GM12865 (cell line): Measurements from ENCODE around the gene SUPT4H1.
A peak's percentile ranks its signal among the peaks of the same experiment; 100 is the strongest.

ENCODE experiments used
- DNase-seq: peaks from one replicate; pipeline ENCODE4 v3.0.0; 2010; ENCODE audit warnings: low read depth
- H3K4me3 ChIP-seq: 2 replicates; pipeline ENCODE4 v1.5.1; 2011; ENCODE audit warnings: mild to moderate bottlenecking, low read depth, low read length, control low read depth
- CTCF ChIP-seq: IDR thresholded peaks from 2 replicates; pipeline ENCODE4 v1.5.1; 2011; ENCODE audit warnings: low read length, control low read depth, low read depth, inconsistent platforms; ENCODE audit not compliant: insufficient read depth; ENCODE audit errors: missing control alignments

The SUPT4H1 gene

GRCh38 chr17:58328195-58329034 lies 23.6 kb downstream of the SUPT4H1 start, which contains the start of gene TSPOAP1:
TSPOAP1 (minus strand) TSS chr17:58328795; CDS start chr17:58327920, 875 bp downstream.
- peak; percentile 6 for TF ChIP-seq CTCF
- H3K4me3 ChIP-seq = peak within 1 kb of the TSS; percentile 94
- DNase-seq = peak; percentile 98

DNA sequence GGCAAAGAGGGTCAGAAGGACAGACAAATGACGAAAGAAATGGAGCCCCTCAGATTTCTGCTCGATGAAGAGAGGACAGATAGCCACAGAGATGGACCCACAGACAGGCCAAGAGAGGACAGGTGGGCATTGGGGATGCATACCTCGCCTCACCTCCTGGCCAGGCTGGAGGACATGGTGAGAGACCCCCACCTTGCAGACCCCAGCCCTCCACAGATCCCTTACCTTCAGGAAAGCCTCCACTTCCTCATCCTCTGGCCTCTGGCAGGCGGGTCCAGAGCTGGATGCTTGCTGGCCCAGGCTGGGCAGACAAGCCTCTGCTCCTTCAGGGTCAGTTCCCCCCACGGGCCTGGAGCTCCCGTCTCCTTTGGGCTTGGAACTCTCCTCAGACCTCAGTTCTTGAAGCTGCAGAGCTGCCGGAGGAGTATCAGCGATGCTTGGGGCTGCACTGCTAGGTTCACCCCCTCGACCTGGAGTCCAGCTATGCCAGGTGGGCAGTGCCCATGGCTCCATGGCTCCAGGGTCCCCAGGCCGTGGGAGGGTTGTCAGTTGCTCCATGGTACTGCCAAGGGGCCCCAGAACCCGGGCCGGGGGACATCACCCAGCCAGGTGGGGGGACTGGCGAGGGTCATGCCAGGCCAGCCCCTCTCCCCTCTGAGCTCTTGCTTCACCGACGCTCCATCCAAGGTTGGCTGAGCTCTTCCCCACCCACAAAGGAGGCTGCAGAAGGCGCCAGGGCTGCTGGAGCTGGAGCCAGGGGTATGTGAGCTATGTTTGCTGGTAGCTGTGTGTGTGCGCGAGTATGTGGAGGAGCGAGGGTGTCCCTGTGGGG lies 24.4 kb downstream of the SUPT4H1 start:
- peak overlapping the region; percentile 94 for H3K4me3 ChIP-seq
- no peak for TF ChIP-seq CTCF
- no peak for DNase-seq

GRCh38 chr17:58326609-58327362 lies 25.2 kb downstream of the SUPT4H1 start:
- TF ChIP-seq CTCF = no peak
- peak; percentile 22 for DNase-seq
- H3K4me3 ChIP-seq = no peak overlapping the region

DNA sequence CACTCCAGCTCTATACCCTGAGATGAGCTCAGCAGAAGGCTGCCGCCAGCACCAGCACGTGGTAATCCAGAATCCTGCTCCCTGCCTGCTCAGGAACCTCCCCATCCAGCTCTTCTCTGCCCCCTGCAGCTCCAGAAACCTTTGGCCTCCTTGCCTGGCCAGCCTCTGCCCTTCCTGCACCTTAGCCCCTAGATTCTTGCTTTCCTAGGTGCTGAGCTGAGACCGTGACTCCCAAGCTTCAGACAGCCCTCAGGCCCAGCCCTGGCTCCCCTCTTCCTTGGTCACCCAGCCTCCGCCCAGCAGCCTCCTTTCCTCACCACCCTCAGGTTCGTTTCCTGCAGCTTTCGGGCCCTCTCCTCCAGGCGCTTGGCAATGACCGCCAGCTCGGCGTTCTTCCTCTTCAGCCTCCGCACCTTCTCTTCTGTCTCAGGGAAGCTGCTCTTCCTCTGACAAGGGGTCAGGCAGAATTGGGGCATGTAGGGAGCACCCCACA lies 26.0 kb downstream of the SUPT4H1 start:
- no peak for DNase-seq
- H3K4me3 ChIP-seq = no peak overlapping the region
- TF ChIP-seq CTCF = no peak

- peak; percentile 26 for DNase-seq
- H3K4me3 ChIP-seq = no peak overlapping the region
- no peak for TF ChIP-seq CTCF
Observed at GRCh38 chr17:58325289-58325726, 26.7 kb downstream of the SUPT4H1 start.
